Liver (tissue), 9 donors: ENCODE measurements around the gene METTL3. TPM values are rescaled to one million over a fixed set of nuclear protein-coding genes. Genes with fewer than 3 reads are reported as not detected.

ENCODE experiments used
- DNase-seq: peaks from one replicate; pipeline ENCODE4 v3.0.0-alpha.2; 2017; ENCODE audit warnings: low spot score
- H3K27ac ChIP-seq, 2 donors: one replicate each; pipeline ENCODE4 v1.7.0; 2013; ENCODE audit warnings: inconsistent platforms in 2 of 2, low read length in 2 of 2, control low read depth in 1 of 2, low read depth in 1 of 2, mild to moderate bottlenecking in 1 of 2
- H3K27me3 ChIP-seq, 4 donors: one replicate each; pipeline versions ENCODE4 v1.6.1 to v1.7.0; 2013; ENCODE audit warnings: low read length in 3 of 4, inconsistent platforms in 1 of 4, mild to moderate bottlenecking in 1 of 4, moderate library complexity in 1 of 4; ENCODE audit not compliant: control insufficient read depth in 4 of 4, insufficient read depth in 4 of 4
- H3K36me3 ChIP-seq, 4 donors: one replicate each; pipeline versions ENCODE4 v1.6.1 to v1.7.0; 2013; ENCODE audit warnings: low read length in 3 of 4, mild to moderate bottlenecking in 3 of 4, low read depth in 1 of 4, moderate library complexity in 1 of 4; ENCODE audit not compliant: control insufficient read depth in 4 of 4, insufficient read depth in 3 of 4
- H3K4me1 ChIP-seq, 4 donors: one replicate each; pipeline versions ENCODE4 v1.6.1 to v1.7.0; 2013; ENCODE audit warnings: low read length in 3 of 4, mild to moderate bottlenecking in 3 of 4, moderate library complexity in 1 of 4; ENCODE audit not compliant: control insufficient read depth in 4 of 4, insufficient read depth in 4 of 4
- H3K4me3 ChIP-seq, 3 donors: one replicate each; pipeline versions ENCODE4 v1.6.1 to v1.7.0; 2013; ENCODE audit warnings: low read length in 3 of 3, control low read depth in 1 of 3, low read depth in 1 of 3, mild to moderate bottlenecking in 1 of 3
- H3K9ac ChIP-seq, 2 donors: one replicate each; pipeline ENCODE4 v1.7.0; 2013; ENCODE audit warnings: low read length in 2 of 2, mild to moderate bottlenecking in 2 of 2, moderate library complexity in 2 of 2, control low read depth in 1 of 2, low read depth in 1 of 2
- H3K9me3 ChIP-seq, 4 donors: one replicate each; pipeline versions ENCODE4 v1.6.1 to v1.7.0; 2013; ENCODE audit warnings: low read length in 3 of 4; ENCODE audit not compliant: control insufficient read depth in 4 of 4
- FOXA1 ChIP-seq: IDR thresholded peaks from 2 replicates; pipeline ENCODE4 v1.6.1; 2016; ENCODE audit warnings: antibody characterized with exemption
- FOXA2 ChIP-seq: IDR thresholded peaks from 2 replicates; pipeline ENCODE4 v1.6.1; 2016; ENCODE audit warnings: antibody characterized with exemption
- GABPA ChIP-seq, 2 donors: IDR thresholded peaks in 1 of 2; conservative IDR thresholded peaks in 1 of 2; 2 replicates each; pipeline ENCODE4 v1.6.1; 2016; ENCODE audit warnings: antibody characterized with exemption in 2 of 2, mild to moderate bottlenecking in 1 of 2, moderate library complexity in 1 of 2
- HNF4A ChIP-seq, 2 donors: conservative IDR thresholded peaks; 2 replicates each; pipeline ENCODE4 v1.6.1; 2016; ENCODE audit warnings: antibody characterized with exemption in 2 of 2, mild to moderate bottlenecking in 2 of 2
- JUND ChIP-seq, 2 donors: IDR thresholded peaks; 2 replicates each; pipeline ENCODE4 v1.6.1; 2016; ENCODE audit warnings: antibody characterized with exemption in 2 of 2
- NR2F2 ChIP-seq: IDR thresholded peaks from 2 replicates; pipeline ENCODE4 v1.6.1; 2016; ENCODE audit warnings: antibody characterized with exemption
- RAD21 ChIP-seq, 2 donors: IDR thresholded peaks; 2 replicates each; pipeline ENCODE4 v1.6.1; 2016; ENCODE audit warnings: antibody characterized with exemption in 2 of 2, mild to moderate bottlenecking in 2 of 2
- RXRA ChIP-seq, 2 donors: IDR thresholded peaks; 2 replicates each; pipeline ENCODE4 v1.6.1; 2017 to 2018; ENCODE audit warnings: antibody characterized with exemption in 2 of 2, mild to moderate bottlenecking in 1 of 2
- SP1 ChIP-seq: IDR thresholded peaks from 2 replicates; pipeline ENCODE4 v1.6.1; 2018; ENCODE audit warnings: antibody characterized with exemption, mild to moderate bottlenecking
- TAF1 ChIP-seq: conservative IDR thresholded peaks from 2 replicates; pipeline ENCODE4 v1.6.1; 2016; ENCODE audit warnings: antibody characterized with exemption, mild to moderate bottlenecking
- YY1 ChIP-seq: IDR thresholded peaks from 2 replicates; pipeline ENCODE4 v1.6.1; 2016; ENCODE audit warnings: antibody characterized with exemption, mild to moderate bottlenecking
- WGBS: extraction: QIAGEN DNeasy Blood & Tissue Kit; methylation state at CpG from one replicate; pipeline ENCODE4 v1.1.7; 2013; 5-methylcytosine and 5-hydroxymethylcytosine counted together
- polyA plus RNA-seq, 2 donors: library from polyadenylated mRNA; stranded (reverse) in 1 of 2; unstranded in 1 of 2; fragments of 200-250 nt in 1 of 2; fragments of >200 nt in 1 of 2; fragmentation: Nextera tagmentation in 1 of 2; extraction: Ambion mirVana in 1 of 2; gene quantifications; one replicate each; pipeline versions ENCODE4 v1.2.1 to v1.2.3, GENCODE V29; 2013 to 2015
- total RNA-seq, 2 donors: library from RNA; depleted of rRNA; stranded (reverse); fragments of >200 nt; gene quantifications; one replicate each; pipeline ENCODE4 v1.2.3, GENCODE V29; 2014
- TF ChIP-seq, protein P1 (sequence below): IDR thresholded peaks from 2 replicates; pipeline ENCODE4 v1.6.1; 2016; ENCODE audit warnings: antibody characterized with exemption, mild to moderate bottlenecking
- TF ChIP-seq, protein P2 (sequence below): IDR thresholded peaks from 2 replicates; pipeline ENCODE4 v1.6.1; 2016; ENCODE audit warnings: antibody characterized with exemption
- TF ChIP-seq, protein P3 (sequence below): fragments of 150-350 bp; IDR thresholded peaks from 2 replicates; pipeline ENCODE4 v1.5.1; 2017; ENCODE audit warnings: improper control_type of control experiment, low read depth, low read length; ENCODE audit not compliant: missing input control
- donor health status: healthy.
- donor health status: healthy.
- donor health status: healthy.
- donor health status: healthy.
- donor health status: healthy.

The METTL3 gene
- total and polyA plus RNA-seq, 4 donors: 10.5 to 50.8 (median 24.9) TPM

DNA sequence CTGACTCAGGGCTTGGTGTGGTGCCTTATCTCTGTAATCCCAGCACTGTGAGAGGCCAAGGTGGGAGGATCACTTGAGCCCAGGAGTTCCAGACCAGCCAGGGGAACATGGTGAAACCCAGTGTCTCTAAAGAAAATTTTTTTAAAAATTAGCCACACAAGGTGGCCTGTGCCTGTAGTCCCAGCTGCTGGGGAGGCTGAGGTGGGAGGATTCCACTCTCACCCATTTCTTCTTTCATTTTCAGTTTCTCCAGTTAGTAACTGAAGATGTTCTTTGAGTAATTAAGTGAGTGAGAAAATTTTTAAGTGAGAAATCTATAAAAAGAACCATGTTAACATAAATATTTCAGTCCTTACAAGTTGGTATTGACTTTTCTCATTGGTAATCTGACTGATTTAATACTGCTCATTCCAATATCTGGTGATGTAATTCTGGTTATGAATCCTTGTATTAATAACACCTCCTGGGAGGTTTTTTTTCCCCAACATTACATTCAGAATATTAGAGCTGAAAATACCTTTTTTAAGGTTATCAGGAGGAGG lies 6.1 kb downstream of the METTL3 start:
- DNase-seq: no peak
- H3K27me3 ChIP-seq: no peaks in the 10 kb centered on the region
- no peaks in the 10 kb centered on the region for H3K9me3 ChIP-seq
- no peak overlapping the region for H3K27ac ChIP-seq
- no peak overlapping the region for H3K9ac ChIP-seq
- H3K36me3 ChIP-seq: peaks cover 3 to 35% (median 16%) of the 10 kb centered on the region in 4 donors
- peaks cover 0 to 9% (median 8%) of the 10 kb centered on the region in 4 donors for H3K4me1 ChIP-seq
- no peak overlapping the region for H3K4me3 ChIP-seq
- TF ChIP-seq NR2F2 (no peak), TAF1 (no peak), RXRA (IDR thresholded peaks at IDR 0.05) (no peak), GABPA (IDR thresholded peaks at IDR 0.05 in 1 of 2, conservative IDR thresholded peaks at IDR 0.05 in 1 of 2) (no peak), FOXA2 (no peak), YY1 (no peak)
- TF ChIP-seq, protein P1, sequence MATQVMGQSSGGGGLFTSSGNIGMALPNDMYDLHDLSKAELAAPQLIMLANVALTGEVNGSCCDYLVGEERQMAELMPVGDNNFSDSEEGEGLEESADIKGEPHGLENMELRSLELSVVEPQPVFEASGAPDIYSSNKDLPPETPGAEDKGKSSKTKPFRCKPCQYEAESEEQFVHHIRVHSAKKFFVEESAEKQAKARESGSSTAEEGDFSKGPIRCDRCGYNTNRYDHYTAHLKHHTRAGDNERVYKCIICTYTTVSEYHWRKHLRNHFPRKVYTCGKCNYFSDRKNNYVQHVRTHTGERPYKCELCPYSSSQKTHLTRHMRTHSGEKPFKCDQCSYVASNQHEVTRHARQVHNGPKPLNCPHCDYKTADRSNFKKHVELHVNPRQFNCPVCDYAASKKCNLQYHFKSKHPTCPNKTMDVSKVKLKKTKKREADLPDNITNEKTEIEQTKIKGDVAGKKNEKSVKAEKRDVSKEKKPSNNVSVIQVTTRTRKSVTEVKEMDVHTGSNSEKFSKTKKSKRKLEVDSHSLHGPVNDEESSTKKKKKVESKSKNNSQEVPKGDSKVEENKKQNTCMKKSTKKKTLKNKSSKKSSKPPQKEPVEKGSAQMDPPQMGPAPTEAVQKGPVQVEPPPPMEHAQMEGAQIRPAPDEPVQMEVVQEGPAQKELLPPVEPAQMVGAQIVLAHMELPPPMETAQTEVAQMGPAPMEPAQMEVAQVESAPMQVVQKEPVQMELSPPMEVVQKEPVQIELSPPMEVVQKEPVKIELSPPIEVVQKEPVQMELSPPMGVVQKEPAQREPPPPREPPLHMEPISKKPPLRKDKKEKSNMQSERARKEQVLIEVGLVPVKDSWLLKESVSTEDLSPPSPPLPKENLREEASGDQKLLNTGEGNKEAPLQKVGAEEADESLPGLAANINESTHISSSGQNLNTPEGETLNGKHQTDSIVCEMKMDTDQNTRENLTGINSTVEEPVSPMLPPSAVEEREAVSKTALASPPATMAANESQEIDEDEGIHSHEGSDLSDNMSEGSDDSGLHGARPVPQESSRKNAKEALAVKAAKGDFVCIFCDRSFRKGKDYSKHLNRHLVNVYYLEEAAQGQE: no peak
- TF ChIP-seq, protein P2, sequence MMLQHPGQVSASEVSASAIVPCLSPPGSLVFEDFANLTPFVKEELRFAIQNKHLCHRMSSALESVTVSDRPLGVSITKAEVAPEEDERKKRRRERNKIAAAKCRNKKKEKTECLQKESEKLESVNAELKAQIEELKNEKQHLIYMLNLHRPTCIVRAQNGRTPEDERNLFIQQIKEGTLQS: no peak

DNA sequence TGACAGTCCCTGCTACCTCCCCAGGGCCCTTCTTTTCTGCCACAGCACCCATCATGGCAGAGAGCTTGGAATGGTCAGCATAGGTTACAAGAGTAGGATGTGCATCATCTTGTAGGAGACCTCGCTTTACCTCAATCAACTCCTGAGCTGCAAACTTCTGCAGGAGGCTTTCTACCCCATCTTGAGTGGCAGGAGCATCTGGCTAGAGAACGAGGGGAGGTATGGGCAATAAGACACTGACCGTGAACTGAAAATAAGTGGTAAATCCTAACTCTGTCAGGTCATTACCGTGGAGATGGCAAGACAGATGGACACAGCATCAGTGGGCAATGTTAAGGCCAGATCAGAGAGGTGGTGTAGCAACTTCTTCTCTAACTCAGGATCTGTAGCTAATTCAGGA lies 7.8 kb downstream of the METTL3 start:
- Histone ChIP-seq H3K9ac (no peak overlapping the region), H3K36me3 (peaks cover 3 to 50% (median 27%) of the 10 kb centered on the region in 4 donors), H3K27me3 (no peaks in the 10 kb centered on the region), H3K4me1 (no peaks in the 10 kb centered on the region), H3K9me3 (no peaks in the 10 kb centered on the region), H3K27ac (no peak overlapping the region), H3K4me3 (no peak overlapping the region)
- no peak for DNase-seq
- TF ChIP-seq SP1: no peak
- no peak for TF ChIP-seq YY1
- TF ChIP-seq, protein P3, sequence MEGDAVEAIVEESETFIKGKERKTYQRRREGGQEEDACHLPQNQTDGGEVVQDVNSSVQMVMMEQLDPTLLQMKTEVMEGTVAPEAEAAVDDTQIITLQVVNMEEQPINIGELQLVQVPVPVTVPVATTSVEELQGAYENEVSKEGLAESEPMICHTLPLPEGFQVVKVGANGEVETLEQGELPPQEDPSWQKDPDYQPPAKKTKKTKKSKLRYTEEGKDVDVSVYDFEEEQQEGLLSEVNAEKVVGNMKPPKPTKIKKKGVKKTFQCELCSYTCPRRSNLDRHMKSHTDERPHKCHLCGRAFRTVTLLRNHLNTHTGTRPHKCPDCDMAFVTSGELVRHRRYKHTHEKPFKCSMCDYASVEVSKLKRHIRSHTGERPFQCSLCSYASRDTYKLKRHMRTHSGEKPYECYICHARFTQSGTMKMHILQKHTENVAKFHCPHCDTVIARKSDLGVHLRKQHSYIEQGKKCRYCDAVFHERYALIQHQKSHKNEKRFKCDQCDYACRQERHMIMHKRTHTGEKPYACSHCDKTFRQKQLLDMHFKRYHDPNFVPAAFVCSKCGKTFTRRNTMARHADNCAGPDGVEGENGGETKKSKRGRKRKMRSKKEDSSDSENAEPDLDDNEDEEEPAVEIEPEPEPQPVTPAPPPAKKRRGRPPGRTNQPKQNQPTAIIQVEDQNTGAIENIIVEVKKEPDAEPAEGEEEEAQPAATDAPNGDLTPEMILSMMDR: no peak
- no peak for TF ChIP-seq HNF4A (conservative IDR thresholded peaks at IDR 0.05)
- no peak for TF ChIP-seq FOXA1
- 98% methylated on average over 4 of the region's 4 CpGs for WGBS

DNA sequence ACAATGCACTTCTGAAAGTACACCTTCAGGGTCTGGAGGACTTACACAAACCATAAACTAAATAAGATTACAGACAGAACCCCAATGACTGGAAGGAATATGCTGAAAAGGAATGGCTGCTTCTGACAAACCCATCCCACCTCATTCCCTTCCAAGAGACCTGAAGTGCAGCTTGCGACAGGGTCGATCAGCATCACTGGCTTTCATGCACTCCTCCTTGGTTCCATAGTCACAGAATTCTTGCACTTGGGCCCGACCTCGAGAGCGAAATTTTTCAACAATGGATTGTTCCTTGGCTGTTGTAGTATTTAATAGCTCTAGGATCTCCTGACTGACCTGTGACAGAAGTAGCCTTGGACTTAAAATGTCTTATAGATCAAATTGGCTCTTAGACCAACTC lies 9.6 kb downstream of the METTL3 start:
- no peak for DNase-seq
- no peaks in the 10 kb centered on the region for H3K4me1 ChIP-seq
- no peak overlapping the region for H3K4me3 ChIP-seq
- no peak overlapping the region for H3K9ac ChIP-seq
- no peaks in the 10 kb centered on the region for H3K27me3 ChIP-seq
- 96% methylated on average over 5 of the region's 5 CpGs for WGBS
- H3K9me3 ChIP-seq: no peaks in the 10 kb centered on the region
- TF ChIP-seq NR2F2 (no peak), FOXA1 (no peak), SP1 (no peak), GABPA (IDR thresholded peaks at IDR 0.05 in 1 of 2, conservative IDR thresholded peaks at IDR 0.05 in 1 of 2) (no peak), HNF4A (conservative IDR thresholded peaks at IDR 0.05) (no peak), JUND (IDR thresholded peaks at IDR 0.05) (no peak), RAD21 (IDR thresholded peaks at IDR 0.05) (no peak)
- TF ChIP-seq, protein P3: no peak
- H3K27ac ChIP-seq: no peak overlapping the region
- H3K36me3 ChIP-seq: peaks cover 3 to 63% (median 41%) of the 10 kb centered on the region in 4 donors
